Measurements from ENCODE around the gene FNIP2. TPM values are rescaled to one million over a fixed set of nuclear protein-coding genes. Genes with fewer than 3 reads are reported as not detected.

Gene FNIP2
- total and polyA plus RNA-seq, 9 of the 15 experiments (the other 6 are each of a cell fraction or from before 2014, with no cell fraction given) = 1.7 to 15.5 (median 8.3) TPM

- ATAC-seq (no peak), DNase-seq (ENCODE audit: extremely low read depth in 1 of 4, low spot score in 3 of 4) (no peak), FAIRE-seq (no peak)
- H3K27me3 ChIP-seq (ENCODE audit: control insufficient read depth in 2 of 2, insufficient read depth in 2 of 2, low read length in 2 of 2) = peaks cover 0 to 5% of the 10 kb centered on the region in 2 experiments; a peak in 3 of 5 replicates
- no peak for TF ChIP-seq NFXL1 (CRISPR knock-in tag; IDR thresholded peaks at IDR 0.05)
- no peak for TF ChIP-seq TFAP4 (CRISPR knock-in tag; IDR thresholded peaks at IDR 0.05; ENCODE audit: borderline replicate concordance)
- TF ChIP-seq FOXM1 (IDR thresholded peaks at IDR 0.05; ENCODE audit: low read depth) = no peak
- no peak for TF ChIP-seq FOXM1 (CRISPR knock-in tag; IDR thresholded peaks at IDR 0.05; ENCODE audit: low read depth)
- no peak for TF ChIP-seq MEIS2 (IDR thresholded peaks at IDR 0.05; ENCODE audit: partially characterized antibody)
- TF ChIP-seq PHB (CRISPR knock-in tag; IDR thresholded peaks at IDR 0.05) = no peak
- TF ChIP-seq PTTG1 (tag; IDR thresholded peaks at IDR 0.05; ENCODE audit: low read depth) = no peak
- TF ChIP-seq DDX20 (tag; IDR thresholded peaks at IDR 0.05; ENCODE audit: low read depth) = no peak
- TF ChIP-seq HDAC1 (IDR thresholded peaks at IDR 0.05) = no peak
- WGBS (ENCODE audit: insufficient coverage, low coverage, missing lambda C conversion rate) = 28% methylated on average over 2 of the region's 2 CpGs
- ChIA-PET POLR2A (no interaction called here), CTCF (ENCODE audit: low intra/inter-chr PET ratio) (no interaction called here)
- H2AFZ ChIP-seq (ENCODE audit: low read depth, low read length) = no peak overlapping the region
- H4K20me1 ChIP-seq (replicated peaks; ENCODE audit: control insufficient read depth, insufficient read depth, low read length) = no peaks in the 10 kb centered on the region
- H3K9ac ChIP-seq (ENCODE audit: insufficient read depth in 1 of 2, low read depth in 2 of 2, low read length in 2 of 2) = no peak overlapping the region
- no peak overlapping the region for H3K27ac ChIP-seq (ENCODE audit: extremely low read depth, low read depth, low read length)
- no peak overlapping the region for H3K4me3 ChIP-seq
- intact Hi-C loops (cut with micrococcal nuclease) (no loop called here), in situ Hi-C loops (cut with MboI) (no loop called here)
- H3K9me3 ChIP-seq (replicated peaks; ENCODE audit: control insufficient read depth, insufficient read depth, low read depth, low read length) = no peaks in the 10 kb centered on the region
- H3K36me3 ChIP-seq (ENCODE audit: control insufficient read depth, insufficient read depth, low read length) = no peaks in the 10 kb centered on the region
- no peaks in the 10 kb centered on the region for H3K9me1 ChIP-seq (ENCODE audit: control insufficient read depth, insufficient read depth, low read length)
- peaks cover 0 to 8% of the 10 kb centered on the region in 2 experiments; a peak in 1 of 5 replicates for H3K4me1 ChIP-seq (replicated peaks in 1 of 2; ENCODE audit: control insufficient read depth in 2 of 2, insufficient read depth in 2 of 2, low read length in 2 of 2)
- no peak overlapping the region for H3K4me2 ChIP-seq (ENCODE audit: insufficient read depth, low read length)
- H3K79me2 ChIP-seq (ENCODE audit: control insufficient read depth, insufficient read depth, low read length) = no peaks in the 10 kb centered on the region
- BruUV-seq (replicated peaks) = no TSS peak
Measured at GRCh38 chr4:158933236-158933635, 164.4 kb downstream of the FNIP2 start.

Data from K562 (cell line).